HG03571 (cell line): Measurements from ENCODE around the gene LRRC8B.
"Not testable (repeated sequence)": the region's sequence is repeated elsewhere in the genome, so short reads cannot be mapped to it uniquely, and the experiment has no call there.

ENCODE experiments used
- ATAC-seq: cut with Tn5 transposase; IDR thresholded peaks from one replicate; pipeline ENCODE4 v1.9.1; 2021; ENCODE audit not compliant: unreplicated experiment

The LRRC8B gene

DNA sequence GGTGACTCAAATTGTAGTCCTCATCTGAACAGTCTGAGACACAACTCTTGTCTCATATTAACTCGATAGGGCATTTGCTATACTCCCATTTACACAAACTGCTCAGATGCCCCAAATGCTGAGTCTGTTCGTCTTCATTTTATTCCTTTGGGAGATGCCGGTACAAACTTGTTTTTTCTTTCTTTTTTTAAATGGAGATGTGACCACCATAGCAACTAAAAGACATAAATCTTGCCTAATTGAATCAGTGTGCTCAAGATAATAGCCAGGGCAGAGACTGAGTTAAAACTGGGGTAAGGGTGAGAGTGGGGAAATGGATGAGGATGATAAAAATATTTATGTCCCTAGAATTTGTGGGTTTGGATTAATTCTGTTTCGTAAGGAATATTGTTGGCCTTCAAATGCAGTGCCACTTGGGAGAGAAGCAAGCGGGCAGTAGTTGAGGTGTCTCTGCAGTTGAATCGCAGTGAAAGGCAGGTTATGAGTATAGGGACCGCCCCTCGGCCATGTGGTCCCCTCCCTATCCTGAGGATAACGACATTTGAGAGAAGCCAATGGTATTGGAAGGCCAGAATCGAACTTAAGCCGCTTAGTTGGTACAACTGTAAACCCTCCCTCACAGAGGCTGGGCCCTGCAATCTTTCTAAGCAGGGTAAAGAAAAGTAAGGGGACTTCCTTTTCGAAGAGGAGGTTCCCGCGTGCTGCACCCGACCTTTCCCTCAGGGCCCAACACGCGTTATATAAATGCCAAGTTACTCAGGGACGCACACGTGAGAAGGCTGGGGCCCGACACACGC is 859 bp upstream of the LRRC8B start:
- ATAC-seq: peak; percentile 26

DNA sequence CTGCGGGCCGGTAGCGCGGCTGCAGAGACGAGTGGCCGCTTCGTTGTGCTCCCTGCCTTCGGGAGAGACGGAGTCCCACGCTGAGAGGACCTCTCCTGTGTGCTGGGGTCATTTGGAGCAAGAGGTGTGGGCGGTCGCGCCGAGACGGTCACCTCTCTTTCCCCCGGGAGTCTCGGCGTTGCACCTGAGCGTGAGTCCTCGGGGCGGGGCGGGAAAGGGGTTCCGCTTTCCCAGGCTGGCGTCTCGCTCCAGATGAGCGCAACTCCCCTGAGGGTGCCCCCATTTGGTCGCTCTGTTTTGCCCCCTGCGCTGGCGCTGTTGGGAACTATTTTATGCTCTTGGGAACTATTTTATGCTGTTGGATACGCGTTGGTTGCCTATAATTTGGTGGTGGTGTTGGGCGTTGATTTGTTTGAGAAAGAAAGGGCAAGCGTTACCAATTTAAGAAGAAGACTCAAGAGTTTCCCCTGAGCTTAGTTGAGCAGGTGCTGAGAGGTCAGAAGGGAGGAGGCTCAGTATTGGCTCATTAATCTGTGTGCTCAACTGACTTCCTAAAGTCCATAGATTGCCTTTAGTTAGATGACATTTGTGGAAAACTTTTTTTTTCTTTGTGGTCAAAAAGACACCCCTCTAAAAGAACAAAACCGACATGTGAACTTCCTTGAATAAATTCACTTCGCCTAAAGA is 683 bp downstream of the LRRC8B start:
- ATAC-seq: peak; percentile 25

- no peak for ATAC-seq
Observed at GRCh38 chr1:89527256-89527655, 2.6 kb downstream of the LRRC8B start.

DNA sequence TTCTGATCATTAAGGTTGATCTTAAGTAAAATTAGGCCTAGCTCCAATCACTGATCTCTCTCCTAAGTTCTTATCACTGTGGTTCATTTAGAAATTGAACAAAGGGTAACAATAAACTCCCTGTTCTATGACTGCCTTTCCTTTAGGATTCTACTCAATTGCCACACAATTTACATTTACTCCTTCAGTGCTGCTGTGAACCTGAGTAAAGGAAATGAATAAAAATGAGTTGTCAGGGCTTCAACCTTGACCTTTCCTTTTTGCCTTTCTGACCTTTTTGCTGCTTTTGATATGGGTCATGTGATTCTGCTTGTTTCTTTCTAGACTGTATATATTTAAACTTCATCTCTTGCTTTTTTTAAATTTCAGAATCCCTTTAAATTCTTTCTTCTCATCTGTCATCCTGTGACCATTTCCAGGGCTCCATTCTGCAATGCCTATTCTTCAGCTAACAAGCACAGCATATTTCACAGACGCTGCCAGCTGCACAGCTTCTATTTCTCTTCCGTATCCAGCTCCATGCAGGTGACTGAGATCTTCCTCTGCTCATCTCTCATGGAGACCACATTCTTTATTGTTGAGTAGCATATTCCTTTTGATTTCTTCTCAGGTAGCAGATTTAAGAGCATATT is 3.2 kb downstream of the LRRC8B start:
- ATAC-seq: no peak

DNA sequence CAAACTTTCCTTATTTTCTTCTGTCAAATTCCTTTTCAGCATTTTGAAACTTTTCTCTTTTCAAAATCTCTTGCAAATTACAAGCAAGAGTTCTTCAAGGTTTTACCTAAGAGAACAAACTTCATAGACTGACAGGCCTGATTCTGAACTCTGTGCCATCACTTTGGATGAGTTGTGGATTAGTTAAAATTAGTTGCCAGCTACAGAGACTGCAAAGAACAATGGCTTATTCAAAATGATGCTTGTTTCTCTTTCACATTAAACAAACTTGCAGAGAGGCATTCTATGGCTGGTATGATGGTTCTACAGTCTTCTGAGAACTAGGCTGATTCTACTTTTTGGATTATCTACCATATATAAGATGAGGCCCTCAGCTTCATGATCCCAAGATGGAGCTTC is 3.8 kb downstream of the LRRC8B start:
- ATAC-seq: no peak

DNA sequence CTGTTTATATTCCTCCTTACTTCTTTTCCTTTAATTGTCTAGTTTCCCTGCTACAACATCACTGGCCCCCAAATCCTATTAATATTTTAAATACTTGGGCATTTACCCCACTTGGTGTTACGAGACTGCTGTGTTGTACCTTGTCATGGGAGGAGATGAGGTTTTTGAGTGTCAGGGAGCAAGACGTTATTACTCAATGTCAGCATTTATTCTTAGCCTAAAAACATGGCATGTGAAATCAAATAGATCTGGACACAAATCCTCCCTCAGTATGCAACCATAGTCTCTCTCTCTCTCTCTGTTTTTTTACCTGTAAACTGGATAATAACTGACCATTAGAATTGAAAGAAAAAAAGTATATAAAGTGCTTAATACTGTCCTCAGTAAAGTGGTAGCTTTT is 4.6 kb downstream of the LRRC8B start:
- no peak for ATAC-seq

DNA sequence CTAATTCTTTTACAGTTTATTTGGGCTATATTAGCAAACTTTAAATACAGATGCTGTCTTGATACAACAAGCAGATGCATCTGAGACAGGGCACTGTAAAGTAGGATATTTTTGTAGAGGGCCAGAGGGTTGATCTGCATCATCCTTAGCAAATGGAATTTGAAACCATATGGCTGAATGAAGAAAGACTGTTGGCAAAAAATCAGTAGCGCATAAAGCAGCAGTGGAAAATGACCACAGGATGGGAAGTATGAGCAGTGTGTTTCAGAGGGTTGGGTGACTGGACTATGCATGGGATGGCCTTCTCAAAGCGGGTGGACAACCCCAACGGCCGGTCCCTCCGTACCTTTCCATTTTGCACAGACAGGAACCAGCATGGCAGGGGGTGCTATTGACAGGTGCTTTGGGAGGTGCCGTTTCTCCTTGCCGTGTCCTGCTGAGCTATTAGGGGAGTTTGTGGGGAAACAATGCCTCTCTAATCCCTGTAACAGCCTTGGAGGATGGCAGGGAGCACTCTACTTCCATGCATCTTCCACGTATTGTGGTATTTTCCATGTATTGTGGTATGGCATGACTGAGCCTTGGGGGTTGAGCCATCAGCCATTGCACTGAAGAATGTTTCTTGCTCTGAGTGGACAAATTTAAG is 5.9 kb downstream of the LRRC8B start:
- ATAC-seq: no peak

DNA sequence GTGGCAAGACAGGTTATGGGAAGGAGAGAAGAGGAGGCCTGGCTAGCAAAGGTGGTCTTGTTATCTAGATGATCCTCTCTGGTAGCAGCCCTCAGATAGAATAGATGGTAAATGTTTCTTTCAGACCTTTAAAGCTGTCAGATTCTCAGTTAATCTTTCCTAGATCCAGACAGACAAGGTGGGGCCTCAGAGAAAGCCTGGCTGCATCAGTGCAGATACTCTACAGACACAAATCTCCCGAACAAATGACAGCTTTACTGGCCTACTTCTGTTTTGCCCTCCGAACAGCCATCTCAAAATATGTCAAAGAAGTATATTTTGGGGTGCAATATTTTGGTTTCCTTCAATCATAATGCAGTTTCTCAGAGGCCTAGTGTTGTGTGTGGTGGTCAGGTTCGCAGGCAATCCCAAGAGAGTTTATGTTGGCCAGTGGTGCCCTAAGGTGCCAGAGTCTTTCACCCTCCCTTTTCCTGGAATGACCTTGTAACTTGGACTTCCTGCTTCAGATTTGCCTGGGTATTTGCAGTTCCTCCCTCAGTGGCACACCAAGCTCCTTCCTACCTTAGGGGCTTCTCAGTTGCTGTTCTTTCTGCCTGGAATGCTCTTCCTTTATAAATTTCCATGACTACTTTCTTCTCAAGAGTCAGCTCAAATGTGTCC is 7.0 kb downstream of the LRRC8B start:
- ATAC-seq: no peak

DNA sequence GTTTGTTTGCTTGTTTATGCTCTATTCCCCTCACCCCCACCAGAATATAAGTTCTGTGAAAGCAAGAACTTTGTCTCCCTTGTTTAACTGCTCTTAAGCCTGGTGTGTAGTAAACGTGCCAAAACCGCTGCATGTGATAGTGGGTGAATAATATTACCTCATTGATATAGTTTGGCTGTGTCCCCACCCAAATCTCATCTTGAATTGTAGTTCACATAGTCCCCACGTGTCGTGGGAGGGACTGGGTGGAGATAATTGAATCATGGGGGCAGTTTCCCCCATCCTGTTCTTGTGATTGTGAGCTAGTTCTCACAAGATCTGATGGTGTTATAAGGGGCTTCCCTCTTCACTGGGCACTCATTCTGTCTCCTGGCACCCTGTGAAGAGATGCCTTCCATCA is 7.6 kb downstream of the LRRC8B start:
- ATAC-seq: no peak

GRCh38 chr1:89532866-89533265 is 8.2 kb downstream of the LRRC8B start:
- ATAC-seq: no peak

- ATAC-seq: no peak
Observed at GRCh38 chr1:89535537-89535936, 10.9 kb downstream of the LRRC8B start.

DNA sequence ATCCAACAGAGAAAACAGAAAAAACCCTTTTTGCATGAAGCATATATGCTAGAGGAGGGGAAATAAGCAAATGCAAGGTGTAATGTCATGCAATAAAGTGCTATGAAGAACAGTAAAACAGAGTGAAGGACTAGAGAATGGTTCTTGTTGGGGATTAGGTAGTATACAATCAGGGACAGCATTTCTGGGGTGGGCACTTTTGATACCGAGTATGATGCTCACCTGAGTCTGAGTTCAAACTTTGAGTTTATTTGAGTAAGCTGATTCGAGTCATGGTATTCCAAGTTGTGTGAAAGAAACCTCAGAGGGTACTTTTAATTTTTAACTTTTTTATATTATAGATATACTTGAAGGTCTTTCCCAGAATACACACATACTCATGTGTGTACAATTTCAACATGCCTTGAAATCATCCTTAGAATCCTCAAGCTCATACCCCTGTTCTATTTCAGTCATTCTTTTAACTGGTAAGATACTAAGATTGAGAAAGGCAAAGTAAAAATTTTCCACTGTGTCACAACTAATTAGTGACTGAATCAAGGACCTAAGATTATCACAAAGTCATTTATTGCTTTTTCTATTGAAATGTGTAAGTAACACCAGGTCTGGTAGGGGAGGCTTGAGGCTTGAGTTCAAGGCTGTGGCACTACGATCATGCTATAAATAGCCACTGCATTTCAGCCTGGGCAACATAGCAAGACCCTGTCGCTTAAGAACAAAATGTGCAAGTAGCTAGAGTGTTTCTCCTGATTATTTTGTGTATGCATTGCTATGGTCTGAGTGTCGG is 12.1 kb downstream of the LRRC8B start:
- ATAC-seq: no peak

DNA sequence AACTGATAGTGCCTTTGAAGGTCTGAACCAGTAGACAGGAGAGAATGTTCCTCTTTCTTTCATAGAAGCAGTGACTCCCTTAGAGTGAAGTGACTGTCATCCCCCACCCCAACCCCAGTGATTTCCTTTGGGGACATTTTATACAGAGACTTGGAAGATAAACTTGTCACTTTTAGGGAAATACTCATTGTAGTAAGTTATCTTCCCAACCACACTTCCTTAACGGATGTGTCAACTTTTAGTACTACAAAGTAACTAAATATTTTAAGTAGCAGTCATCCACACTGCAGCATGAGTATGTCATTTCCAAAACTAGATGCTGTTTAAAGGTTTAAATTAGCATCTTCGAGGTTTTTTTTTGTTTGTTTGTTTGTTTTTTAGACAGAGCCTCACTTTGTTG is 13.7 kb downstream of the LRRC8B start:
- ATAC-seq: no peak

DNA sequence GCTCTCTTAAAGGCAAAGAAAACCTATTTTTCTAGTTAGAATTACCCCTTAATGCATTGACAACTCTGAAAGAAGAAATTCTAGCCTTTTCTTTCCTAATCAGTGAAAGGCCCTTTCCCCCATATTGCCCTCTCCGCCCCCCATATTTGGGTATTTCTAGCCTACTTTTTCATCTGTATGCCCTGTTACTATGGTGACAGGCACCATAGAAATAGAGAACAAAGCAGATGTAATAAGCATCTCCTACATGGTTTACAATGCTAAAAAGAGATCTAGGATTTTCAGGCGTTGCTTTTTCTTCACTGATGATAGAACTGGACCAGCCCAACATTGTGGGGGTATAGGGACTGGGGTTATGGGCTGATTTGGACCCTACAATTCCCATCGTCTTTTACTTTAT is 14.5 kb downstream of the LRRC8B start:
- ATAC-seq: no peak

GRCh38 chr1:89540406-89540970 is 15.9 kb downstream of the LRRC8B start:
- no peak for ATAC-seq

DNA sequence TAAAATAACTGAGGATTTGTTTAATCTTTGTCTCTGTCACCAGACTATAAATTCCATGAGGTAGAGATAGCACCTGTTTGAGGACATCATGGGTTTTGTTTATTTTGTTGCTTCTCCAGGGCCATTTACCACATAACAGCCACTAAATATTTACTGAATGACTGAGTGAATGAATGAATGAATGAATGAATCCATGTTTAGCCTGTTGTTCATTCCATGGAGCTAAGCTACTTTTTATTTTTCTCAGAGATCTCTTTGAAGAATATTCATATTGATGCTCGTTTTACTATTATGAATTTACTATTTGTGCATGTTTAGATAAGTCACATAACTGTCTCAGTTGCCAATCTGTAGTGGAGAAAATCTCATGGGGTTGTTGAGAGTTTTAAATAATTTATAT is 17.7 kb downstream of the LRRC8B start:
- ATAC-seq: no peak

- not testable (repeated sequence) for ATAC-seq
Observed at GRCh38 chr1:89543632-89544031, 19.0 kb downstream of the LRRC8B start.

GRCh38 chr1:89545264-89546038 is 20.8 kb downstream of the LRRC8B start:
- no peak for ATAC-seq
